Epithelial cell of proximal tubule (primary cell): ENCODE results near the gene TMIGD2. TPM values are rescaled to one million over a fixed set of nuclear protein-coding genes. Genes with fewer than 3 reads are reported as not detected.
"Not testable (repeated sequence)": the region's sequence is repeated elsewhere in the genome, so short reads cannot be mapped to it uniquely, and the experiment has no call there.

ENCODE experiments used
- DNase-seq: peaks from one replicate; pipeline ENCODE4 v3.0.0-alpha.2; 2011; ENCODE audit warnings: low read depth
- H3K4me3 ChIP-seq: 2 replicates; pipeline ENCODE4 v1.5.1; 2011; ENCODE audit warnings: low read depth, mild to moderate bottlenecking, low read length
- total RNA-seq: library from RNA; depleted of rRNA; stranded (reverse); fragments of >200 nt; gene quantifications from 2 replicates; pipeline ENCODE4 v1.2.3, GENCODE V29; 2015
- TF ChIP-seq, protein P1 (sequence below): conservative IDR thresholded peaks from 2 replicates; pipeline ENCODE4 v1.5.1; 2012; ENCODE audit warnings: low read depth, mild to moderate bottlenecking, low read length

Gene TMIGD2, protein sequence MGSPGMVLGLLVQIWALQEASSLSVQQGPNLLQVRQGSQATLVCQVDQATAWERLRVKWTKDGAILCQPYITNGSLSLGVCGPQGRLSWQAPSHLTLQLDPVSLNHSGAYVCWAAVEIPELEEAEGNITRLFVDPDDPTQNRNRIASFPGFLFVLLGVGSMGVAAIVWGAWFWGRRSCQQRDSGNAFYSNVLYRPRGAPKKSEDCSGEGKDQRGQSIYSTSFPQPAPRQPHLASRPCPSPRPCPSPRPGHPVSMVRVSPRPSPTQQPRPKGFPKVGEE
- total RNA-seq = not detected in 2 replicates

DNA sequence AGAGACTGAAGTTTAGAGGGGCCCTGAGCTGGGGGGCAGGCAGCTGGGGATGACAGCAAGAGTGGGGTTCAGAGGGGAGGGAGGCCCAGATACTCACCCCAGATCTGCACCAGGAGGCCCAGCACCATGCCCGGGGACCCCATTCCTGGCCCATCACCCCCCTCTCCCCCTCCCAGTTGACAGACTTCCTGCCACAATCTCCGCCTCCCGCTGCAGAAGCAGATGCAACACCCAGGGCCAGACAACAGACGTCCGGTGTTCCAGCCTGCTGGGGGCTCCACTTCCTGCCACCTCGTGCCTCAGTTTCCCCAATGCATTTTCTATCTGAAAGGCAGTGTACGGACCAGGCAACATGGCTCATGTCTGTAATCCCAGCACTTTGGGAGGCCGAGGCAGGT is at the start of gene TMIGD2:
Gene TMIGD2, minus strand, starts transcription at position 147 of the 398 bp plus-strand sequence. Its CDS starts 4 bp downstream, at position 143.
- no peak within 1 kb of the TSS for H3K4me3 ChIP-seq
- no peak for DNase-seq
- TF ChIP-seq, protein P1, sequence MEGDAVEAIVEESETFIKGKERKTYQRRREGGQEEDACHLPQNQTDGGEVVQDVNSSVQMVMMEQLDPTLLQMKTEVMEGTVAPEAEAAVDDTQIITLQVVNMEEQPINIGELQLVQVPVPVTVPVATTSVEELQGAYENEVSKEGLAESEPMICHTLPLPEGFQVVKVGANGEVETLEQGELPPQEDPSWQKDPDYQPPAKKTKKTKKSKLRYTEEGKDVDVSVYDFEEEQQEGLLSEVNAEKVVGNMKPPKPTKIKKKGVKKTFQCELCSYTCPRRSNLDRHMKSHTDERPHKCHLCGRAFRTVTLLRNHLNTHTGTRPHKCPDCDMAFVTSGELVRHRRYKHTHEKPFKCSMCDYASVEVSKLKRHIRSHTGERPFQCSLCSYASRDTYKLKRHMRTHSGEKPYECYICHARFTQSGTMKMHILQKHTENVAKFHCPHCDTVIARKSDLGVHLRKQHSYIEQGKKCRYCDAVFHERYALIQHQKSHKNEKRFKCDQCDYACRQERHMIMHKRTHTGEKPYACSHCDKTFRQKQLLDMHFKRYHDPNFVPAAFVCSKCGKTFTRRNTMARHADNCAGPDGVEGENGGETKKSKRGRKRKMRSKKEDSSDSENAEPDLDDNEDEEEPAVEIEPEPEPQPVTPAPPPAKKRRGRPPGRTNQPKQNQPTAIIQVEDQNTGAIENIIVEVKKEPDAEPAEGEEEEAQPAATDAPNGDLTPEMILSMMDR = no peak

DNA sequence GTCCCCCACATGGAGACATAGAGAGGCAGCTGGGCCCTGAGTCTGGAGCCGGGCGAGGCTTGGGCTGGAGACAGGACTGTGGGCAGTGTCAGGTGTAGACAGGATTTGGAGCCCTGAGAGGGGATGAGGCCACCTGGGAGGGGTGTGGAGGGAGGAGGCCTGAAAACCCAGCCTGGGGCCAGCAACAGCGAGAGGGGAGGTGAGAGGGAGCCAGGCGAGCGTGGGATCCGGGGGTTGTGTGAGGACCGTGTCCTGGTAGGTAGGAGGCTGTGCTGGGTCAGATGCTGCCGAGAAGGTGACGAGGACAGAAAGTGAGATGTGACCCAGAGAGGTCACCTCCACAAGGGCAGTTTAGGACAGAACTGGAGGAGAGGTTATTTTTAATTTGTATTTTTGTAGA is 48.5 kb upstream of the TMIGD2 start:
- no peak overlapping the region for H3K4me3 ChIP-seq
- TF ChIP-seq, protein P1 = no peak
- no peak for DNase-seq

DNA sequence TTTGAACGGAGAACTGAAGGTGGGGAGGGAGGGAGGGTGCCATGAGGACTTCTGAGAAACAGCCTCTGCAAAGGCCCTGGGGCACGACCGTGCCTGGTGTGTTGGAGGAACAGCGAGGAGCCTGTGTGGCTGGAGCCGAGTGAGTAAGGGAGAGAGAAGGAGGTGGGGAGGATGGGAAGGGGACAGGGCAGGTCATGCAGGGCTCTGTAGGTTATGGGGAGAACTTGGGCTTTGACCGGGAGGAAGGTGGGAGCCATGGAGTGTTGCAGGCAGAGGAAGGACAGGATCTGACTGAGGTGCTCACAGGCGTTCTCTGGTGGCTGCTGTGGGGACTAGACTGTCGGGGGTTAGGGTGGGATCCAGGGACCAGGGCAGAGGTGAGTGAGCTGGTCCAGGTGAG is 47.9 kb upstream of the TMIGD2 start:
- H3K4me3 ChIP-seq = no peak overlapping the region
- TF ChIP-seq, protein P1 = no peak
- no peak for DNase-seq

DNA sequence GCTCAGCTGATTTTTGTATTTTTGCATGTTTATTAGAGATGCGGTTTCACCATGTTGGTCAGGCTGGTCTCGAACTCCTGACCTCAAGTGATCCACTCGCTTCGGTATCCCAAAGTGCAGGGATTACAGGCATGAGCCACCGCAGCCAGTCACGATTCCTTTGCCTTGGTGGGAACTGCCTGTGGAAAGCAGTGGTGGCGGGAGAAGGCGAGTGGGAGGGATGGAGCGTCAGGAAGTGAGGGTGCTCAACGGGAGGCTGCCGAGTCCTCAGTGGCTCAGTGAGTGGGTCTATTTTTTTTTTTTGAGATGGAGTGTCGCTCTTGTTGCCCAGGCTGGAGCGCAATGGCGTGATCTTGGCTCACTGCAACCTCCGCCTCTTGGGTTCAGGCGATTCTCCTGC is 47.0 kb upstream of the TMIGD2 start:
- not testable (repeated sequence) for DNase-seq, H3K4me3 ChIP-seq

DNA sequence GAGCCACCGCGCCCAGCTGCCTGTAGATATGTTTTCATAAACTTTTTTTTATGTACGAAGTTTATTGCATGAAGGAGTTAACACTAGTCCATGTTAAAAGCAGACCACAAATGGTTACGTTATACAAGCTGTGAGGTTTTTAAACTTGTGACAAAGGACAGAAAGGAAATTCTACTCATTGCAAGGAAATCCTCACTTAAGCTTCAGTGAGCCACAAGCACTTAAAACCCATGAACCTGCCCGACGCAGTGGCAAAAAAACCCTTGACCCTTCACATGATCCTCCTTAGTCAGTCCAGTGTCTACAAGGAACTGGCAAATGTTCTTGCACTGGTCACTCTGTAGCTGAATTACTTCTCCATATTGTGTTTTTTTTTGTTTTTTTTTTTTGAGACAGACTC is 45.3 kb upstream of the TMIGD2 start:
- no peak for DNase-seq
- H3K4me3 ChIP-seq = no peak overlapping the region
- TF ChIP-seq, protein P1 = no peak

DNA sequence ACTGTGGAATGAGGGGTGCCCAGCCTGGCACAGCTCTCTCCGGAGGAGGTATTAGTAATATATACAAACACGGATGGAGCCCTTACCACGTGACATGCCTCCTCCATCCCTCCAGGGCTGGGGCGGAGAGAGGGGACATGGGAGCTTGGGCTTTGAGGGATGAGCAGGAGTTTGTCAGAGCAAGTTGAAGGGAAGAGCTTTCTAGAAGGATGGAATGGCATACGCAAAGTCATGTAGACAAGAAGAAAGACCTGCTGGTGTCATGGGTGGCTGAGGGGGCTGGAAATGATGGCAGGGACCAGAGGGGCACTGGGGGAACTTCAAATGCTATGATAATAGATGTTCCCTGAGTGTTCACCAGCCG is 43.8 kb upstream of the TMIGD2 start:
- TF ChIP-seq, protein P1 = no peak
- no peak overlapping the region for H3K4me3 ChIP-seq
- no peak for DNase-seq

DNA sequence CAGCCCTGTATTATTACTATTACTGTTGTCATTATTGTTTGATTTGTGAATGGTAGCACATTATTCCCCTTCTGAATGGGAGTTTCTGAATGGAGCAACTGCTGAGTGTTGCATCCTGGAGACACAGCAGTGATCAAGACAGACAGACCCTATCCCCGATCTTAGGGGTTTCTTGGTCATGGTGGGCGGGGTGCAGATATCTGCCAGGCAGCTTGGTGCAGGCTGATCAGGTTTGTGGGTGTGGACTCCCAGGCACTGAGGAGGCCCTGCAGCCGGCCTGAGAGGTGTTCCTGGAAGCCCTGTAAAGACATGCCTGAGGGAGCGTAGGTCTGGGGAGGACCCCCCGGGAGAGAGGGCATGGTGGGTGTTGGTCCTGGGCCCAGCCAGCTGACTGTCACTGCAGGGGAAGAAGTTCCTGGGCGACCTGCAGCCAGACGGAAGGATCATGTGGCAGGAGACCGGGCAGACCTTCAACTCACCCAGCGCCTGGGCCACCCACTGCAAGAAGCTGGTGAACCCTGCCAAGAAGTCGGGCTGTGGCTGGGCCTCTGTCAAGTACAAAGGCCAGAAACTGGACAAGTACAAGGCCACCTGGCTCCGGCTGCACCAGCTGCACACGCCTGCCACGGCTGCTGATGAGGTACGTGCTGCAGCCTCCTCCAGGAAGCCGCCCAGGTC is 43.3 kb upstream of the TMIGD2 start:
- no peak overlapping the region for H3K4me3 ChIP-seq
- TF ChIP-seq, protein P1 = no peak
- no peak for DNase-seq
